ENCODE data around the gene ATXN3. TPM values are rescaled to one million over a fixed set of nuclear protein-coding genes. Genes with fewer than 3 reads are reported as not detected.
A peak's percentile ranks its signal among the peaks of the same experiment; 100 is the strongest.

Gene ATXN3
- total RNA-seq, 4 donors from 2014 or later, result 47.5 to 166 (median 121) TPM

DNA sequence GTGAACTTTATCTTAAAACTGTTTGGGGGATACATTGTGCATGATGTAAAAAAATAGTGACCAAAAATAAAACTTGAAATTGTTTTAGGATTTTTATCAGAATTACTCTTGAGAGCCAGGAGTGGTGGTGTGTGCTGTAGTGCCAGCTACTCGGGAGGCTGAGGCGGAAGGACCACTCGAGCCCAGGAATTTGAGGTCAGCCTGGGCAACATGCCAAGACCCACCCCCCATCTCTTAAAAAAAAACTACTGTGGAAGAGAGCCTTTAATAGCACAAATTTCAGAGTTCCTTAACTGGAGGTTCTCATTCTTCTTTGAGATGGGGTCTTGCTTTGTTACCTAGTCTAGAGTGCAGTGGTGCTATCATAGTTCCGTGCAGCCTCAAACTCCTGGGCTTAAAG lies 36.9 kb upstream of the ATXN3 start:
- DNase-seq, result no peak
- H3K4me3 ChIP-seq, result no peak overlapping the region
- no peaks in the 10 kb centered on the region for H3K27me3 ChIP-seq
- H3K9me3 ChIP-seq, result no peaks in the 10 kb centered on the region
- intact Hi-C loops (cut with DNase I; ENCODE audit: low total_unique reads), result no loop called here
- no peaks in the 10 kb centered on the region for H3K36me3 ChIP-seq
- H3K27ac ChIP-seq, result no peak overlapping the region
- no peak for TF ChIP-seq POLR2A (IDR thresholded peaks at IDR 0.05)
- TF ChIP-seq, protein P1, sequence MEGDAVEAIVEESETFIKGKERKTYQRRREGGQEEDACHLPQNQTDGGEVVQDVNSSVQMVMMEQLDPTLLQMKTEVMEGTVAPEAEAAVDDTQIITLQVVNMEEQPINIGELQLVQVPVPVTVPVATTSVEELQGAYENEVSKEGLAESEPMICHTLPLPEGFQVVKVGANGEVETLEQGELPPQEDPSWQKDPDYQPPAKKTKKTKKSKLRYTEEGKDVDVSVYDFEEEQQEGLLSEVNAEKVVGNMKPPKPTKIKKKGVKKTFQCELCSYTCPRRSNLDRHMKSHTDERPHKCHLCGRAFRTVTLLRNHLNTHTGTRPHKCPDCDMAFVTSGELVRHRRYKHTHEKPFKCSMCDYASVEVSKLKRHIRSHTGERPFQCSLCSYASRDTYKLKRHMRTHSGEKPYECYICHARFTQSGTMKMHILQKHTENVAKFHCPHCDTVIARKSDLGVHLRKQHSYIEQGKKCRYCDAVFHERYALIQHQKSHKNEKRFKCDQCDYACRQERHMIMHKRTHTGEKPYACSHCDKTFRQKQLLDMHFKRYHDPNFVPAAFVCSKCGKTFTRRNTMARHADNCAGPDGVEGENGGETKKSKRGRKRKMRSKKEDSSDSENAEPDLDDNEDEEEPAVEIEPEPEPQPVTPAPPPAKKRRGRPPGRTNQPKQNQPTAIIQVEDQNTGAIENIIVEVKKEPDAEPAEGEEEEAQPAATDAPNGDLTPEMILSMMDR (IDR thresholded peaks at IDR 0.05), result no peak
- no peaks in the 10 kb centered on the region for H3K4me1 ChIP-seq

DNA sequence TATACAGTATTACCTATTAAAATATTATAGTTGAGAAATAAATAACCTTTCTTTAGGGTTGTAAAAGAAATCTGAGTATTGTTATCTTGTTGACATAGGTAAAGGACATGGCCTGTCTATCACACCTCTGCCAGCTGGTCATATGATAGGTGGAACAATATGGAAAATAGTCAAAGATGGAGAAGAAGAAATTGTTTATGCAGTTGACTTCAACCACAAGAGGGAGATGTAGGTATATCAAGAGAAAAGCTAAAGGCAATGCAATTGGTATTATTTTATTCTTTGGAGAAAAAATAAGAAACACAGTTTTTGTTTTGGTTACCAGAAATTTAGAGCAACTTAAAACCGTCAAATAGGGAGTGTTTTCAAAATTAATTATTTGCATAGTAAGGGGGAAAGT lies 28.9 kb upstream of the ATXN3 start:
- intact Hi-C loops (cut with DNase I; ENCODE audit: low total_unique reads), result no loop called here
- no peak for TF ChIP-seq POLR2A (IDR thresholded peaks at IDR 0.05)
- TF ChIP-seq, protein P1 (IDR thresholded peaks at IDR 0.05), result peak in 3 of 4 experiments; percentile 17 to 23 (median 17)
- H3K36me3 ChIP-seq, result no peaks in the 10 kb centered on the region
- no peak overlapping the region for H3K27ac ChIP-seq
- no peak overlapping the region for H3K4me3 ChIP-seq
- DNase-seq, result no peak
- no peaks in the 10 kb centered on the region for H3K9me3 ChIP-seq
- no peaks in the 10 kb centered on the region for H3K27me3 ChIP-seq
- H3K4me1 ChIP-seq, result no peaks in the 10 kb centered on the region

DNA sequence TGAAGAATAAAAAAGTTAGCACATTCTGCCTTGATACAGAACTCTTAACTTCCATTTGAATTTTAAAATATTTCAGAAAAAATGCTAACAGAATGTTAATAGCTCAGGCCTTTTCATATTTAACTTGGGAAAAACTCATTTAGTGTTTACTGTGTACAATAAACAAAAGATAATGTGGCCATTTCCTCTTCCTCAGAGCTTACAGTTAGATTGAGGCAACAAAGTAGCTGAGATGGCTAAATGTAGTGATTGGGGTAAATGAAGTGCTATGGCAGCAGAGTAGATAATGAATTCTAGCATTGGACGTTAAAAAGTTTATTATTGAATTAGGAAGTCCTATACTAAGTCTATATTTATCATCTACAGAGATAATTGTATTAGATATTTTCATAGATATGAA lies 28.1 kb upstream of the ATXN3 start:
- H3K36me3 ChIP-seq, result no peaks in the 10 kb centered on the region
- no peak overlapping the region for H3K27ac ChIP-seq
- no peak for TF ChIP-seq POLR2A (IDR thresholded peaks at IDR 0.05)
- TF ChIP-seq, protein P1 (IDR thresholded peaks at IDR 0.05), result no peak
- H3K9me3 ChIP-seq, result no peaks in the 10 kb centered on the region
- H3K27me3 ChIP-seq, result no peaks in the 10 kb centered on the region
- DNase-seq, result no peak
- intact Hi-C loops (cut with DNase I; ENCODE audit: low total_unique reads), result no loop called here
- no peak overlapping the region for H3K4me3 ChIP-seq
- H3K4me1 ChIP-seq, result no peaks in the 10 kb centered on the region

DNA sequence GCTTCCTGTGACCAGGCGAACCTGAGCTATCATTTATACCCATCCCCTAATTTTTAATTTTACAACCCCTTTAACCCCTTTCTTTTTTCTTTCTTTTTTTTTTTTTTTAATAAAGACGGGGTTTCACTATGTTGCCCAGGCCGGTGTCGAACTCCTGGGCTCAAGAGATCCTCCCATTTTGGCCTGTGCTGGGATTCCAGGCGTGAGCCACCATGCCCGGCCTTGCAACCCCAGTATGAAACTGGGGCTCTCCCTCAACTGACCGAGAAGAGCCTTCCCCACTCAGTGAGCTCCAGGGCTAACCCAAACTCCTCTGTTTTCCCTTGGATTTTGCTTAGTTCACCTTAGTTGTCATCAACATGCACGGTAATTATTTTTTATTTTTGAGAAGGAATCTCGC lies 16.4 kb upstream of the ATXN3 start:
- Histone ChIP-seq H3K4me1 (peaks cover 0 to 11% of the 10 kb centered on the region in 2 donors), H3K4me3 (peak overlapping the region; percentile 91 to 99), H3K9me3 (no peaks in the 10 kb centered on the region), H3K36me3 (no peaks in the 10 kb centered on the region), H3K27ac (peak overlapping the region; percentile 95), H3K27me3 (no peaks in the 10 kb centered on the region)
- intact Hi-C loops (cut with DNase I; ENCODE audit: low total_unique reads), result no loop called here
- DNase-seq, result no peak
- TF ChIP-seq POLR2A (IDR thresholded peaks at IDR 0.05), result no peak
- TF ChIP-seq, protein P1 (IDR thresholded peaks at IDR 0.05), result no peak

DNA sequence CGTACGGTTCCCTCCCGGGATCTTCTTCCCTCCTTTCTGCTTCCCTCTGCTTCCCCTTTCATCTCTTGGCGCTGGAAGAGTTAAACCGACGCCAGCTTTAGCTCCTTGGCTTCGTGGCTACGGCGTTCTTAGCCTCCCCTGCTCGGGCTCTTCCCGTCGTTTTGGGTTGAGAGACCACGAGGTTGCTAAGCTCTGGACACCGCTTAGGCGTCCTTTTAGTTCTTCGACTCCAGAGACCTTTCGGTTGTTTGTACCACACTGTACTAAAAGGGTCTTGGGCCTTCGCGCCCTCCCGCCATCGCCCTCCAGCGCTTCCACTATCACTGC lies 15.9 kb upstream of the ATXN3 start:
- peaks cover 0 to 11% of the 10 kb centered on the region in 2 donors for H3K4me1 ChIP-seq
- H3K27me3 ChIP-seq, result no peaks in the 10 kb centered on the region
- no peak for TF ChIP-seq POLR2A (IDR thresholded peaks at IDR 0.05)
- TF ChIP-seq, protein P1 (IDR thresholded peaks at IDR 0.05), result no peak
- no peaks in the 10 kb centered on the region for H3K36me3 ChIP-seq
- H3K9me3 ChIP-seq, result no peaks in the 10 kb centered on the region
- intact Hi-C loops (cut with DNase I; ENCODE audit: low total_unique reads), result no loop called here
- H3K4me3 ChIP-seq, result peak overlapping the region; percentile 91 to 99
- peak overlapping the region; percentile 95 for H3K27ac ChIP-seq
- DNase-seq, result peak in 1 of 2 donors; percentile 20
